ENCODE results near the gene GLRX3. TPM values are rescaled to one million over a fixed set of nuclear protein-coding genes. Genes with fewer than 3 reads are reported as not detected.

Gene GLRX3
- total RNA-seq, 4 donors from 2014 or later: 44.9 to 61.4 (median 53.3) TPM

DNA sequence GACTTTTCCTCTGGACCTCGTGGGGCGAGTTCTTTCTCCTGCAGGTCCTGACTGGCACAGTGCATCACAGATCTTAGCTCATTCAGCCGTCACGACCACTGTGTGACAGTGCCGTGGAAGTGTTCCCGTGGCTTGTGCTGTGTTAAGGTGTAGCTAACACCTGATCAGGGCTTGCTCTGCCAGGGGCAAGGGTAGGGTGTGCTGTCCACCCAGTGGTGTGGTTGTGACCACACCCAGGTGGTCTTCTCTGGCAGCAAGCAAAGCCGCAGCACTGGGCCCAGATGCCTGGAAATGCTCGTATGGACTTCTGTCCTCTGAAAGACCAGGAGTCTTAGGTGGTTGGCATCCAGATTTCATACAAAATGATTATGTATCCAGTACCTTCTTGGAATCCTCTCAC lies 86.2 kb downstream of the GLRX3 start:
- no peak overlapping the region for H3K27ac ChIP-seq (replicated peaks in 1 of 4)
- no peak overlapping the region for H3K4me3 ChIP-seq
- 76% methylated on average over 3 of the region's 8 CpGs for WGBS
- H3K36me3 ChIP-seq: no peaks in the 10 kb centered on the region
- H3K9me3 ChIP-seq: peaks cover 0 to 8% (median 4%) of the 10 kb centered on the region in 4 donors
- no peak for DNase-seq (ENCODE audit: extremely low spot score)
- intact Hi-C loops (cut with DNase I): no loop called here
- no peaks in the 10 kb centered on the region for H3K27me3 ChIP-seq
- TF ChIP-seq EP300 (IDR thresholded peaks at IDR 0.05) (no peak), POLR2AphosphoS5 (IDR thresholded peaks at IDR 0.05) (no peak), POLR2A (IDR thresholded peaks at IDR 0.05; ENCODE audit: low read depth) (no peak)
- TF ChIP-seq, protein P1, sequence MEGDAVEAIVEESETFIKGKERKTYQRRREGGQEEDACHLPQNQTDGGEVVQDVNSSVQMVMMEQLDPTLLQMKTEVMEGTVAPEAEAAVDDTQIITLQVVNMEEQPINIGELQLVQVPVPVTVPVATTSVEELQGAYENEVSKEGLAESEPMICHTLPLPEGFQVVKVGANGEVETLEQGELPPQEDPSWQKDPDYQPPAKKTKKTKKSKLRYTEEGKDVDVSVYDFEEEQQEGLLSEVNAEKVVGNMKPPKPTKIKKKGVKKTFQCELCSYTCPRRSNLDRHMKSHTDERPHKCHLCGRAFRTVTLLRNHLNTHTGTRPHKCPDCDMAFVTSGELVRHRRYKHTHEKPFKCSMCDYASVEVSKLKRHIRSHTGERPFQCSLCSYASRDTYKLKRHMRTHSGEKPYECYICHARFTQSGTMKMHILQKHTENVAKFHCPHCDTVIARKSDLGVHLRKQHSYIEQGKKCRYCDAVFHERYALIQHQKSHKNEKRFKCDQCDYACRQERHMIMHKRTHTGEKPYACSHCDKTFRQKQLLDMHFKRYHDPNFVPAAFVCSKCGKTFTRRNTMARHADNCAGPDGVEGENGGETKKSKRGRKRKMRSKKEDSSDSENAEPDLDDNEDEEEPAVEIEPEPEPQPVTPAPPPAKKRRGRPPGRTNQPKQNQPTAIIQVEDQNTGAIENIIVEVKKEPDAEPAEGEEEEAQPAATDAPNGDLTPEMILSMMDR (IDR thresholded peaks at IDR 0.05): no peak
- no peaks in the 10 kb centered on the region for H3K4me1 ChIP-seq

GRCh38 chr10:130224228-130224627 lies 88.0 kb downstream of the GLRX3 start:
- Histone ChIP-seq H3K4me1 (no peaks in the 10 kb centered on the region), H3K27me3 (no peaks in the 10 kb centered on the region), H3K36me3 (no peaks in the 10 kb centered on the region), H3K27ac (replicated peaks in 1 of 4) (no peak overlapping the region), H3K4me3 (no peak overlapping the region), H3K9me3 (peaks cover 0 to 17% (median 15%) of the 10 kb centered on the region in 4 donors)
- intact Hi-C loops (cut with DNase I): no loop called here
- 75% methylated on average over 4 of the region's 4 CpGs for WGBS
- DNase-seq (ENCODE audit: extremely low spot score): no peak
- TF ChIP-seq POLR2AphosphoS5 (IDR thresholded peaks at IDR 0.05): no peak
- TF ChIP-seq, protein P1 (IDR thresholded peaks at IDR 0.05): no peak
- TF ChIP-seq EP300 (IDR thresholded peaks at IDR 0.05): no peak
- TF ChIP-seq POLR2A (IDR thresholded peaks at IDR 0.05; ENCODE audit: low read depth): no peak

- Histone ChIP-seq H3K27me3 (no peaks in the 10 kb centered on the region), H3K4me3 (no peak overlapping the region), H3K4me1 (no peaks in the 10 kb centered on the region), H3K27ac (replicated peaks in 1 of 4) (no peak overlapping the region), H3K36me3 (no peaks in the 10 kb centered on the region), H3K9me3 (peaks cover 0 to 17% (median 15%) of the 10 kb centered on the region in 4 donors)
- WGBS: 100% methylated on average over 1 of the region's 3 CpGs
- intact Hi-C loops (cut with DNase I): no loop called here
- no peak for TF ChIP-seq POLR2A (IDR thresholded peaks at IDR 0.05; ENCODE audit: low read depth)
- TF ChIP-seq, protein P1 (IDR thresholded peaks at IDR 0.05): no peak
- DNase-seq (ENCODE audit: extremely low spot score): no peak
Measured at GRCh38 chr10:130226012-130226411, 89.8 kb downstream of the GLRX3 start.

DNA sequence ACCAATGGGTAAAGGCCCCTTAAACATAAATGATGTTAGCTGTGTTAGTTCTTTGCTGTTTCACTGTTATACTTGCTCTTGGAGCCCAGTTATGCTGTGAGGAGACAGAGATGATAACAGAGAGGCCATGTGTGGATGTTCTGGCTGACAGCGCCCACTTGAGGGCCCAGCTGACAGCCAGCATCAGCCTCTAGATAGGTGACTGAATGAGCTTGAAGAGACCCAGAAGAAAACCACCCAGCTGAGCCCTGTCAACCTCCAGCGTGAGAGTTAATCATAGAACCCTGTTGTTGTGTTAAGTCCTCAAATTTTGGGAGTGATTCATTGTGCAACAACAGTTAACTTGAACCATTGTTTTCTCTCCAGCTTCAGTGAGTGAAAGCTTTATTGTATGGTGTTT lies 91.7 kb downstream of the GLRX3 start:
- Histone ChIP-seq H3K27ac (replicated peaks in 1 of 4) (no peak overlapping the region), H3K4me3 (no peak overlapping the region), H3K4me1 (no peaks in the 10 kb centered on the region), H3K9me3 (peaks cover 0 to 17% (median 15%) of the 10 kb centered on the region in 4 donors), H3K36me3 (no peaks in the 10 kb centered on the region), H3K27me3 (no peaks in the 10 kb centered on the region)
- no peak for TF ChIP-seq POLR2A (IDR thresholded peaks at IDR 0.05; ENCODE audit: low read depth)
- no peak for TF ChIP-seq POLR2AphosphoS5 (IDR thresholded peaks at IDR 0.05)
- TF ChIP-seq, protein P1 (IDR thresholded peaks at IDR 0.05): no peak
- no peak for TF ChIP-seq EP300 (IDR thresholded peaks at IDR 0.05)
- WGBS: 96% methylated on average over 2 of the region's 2 CpGs
- DNase-seq (ENCODE audit: extremely low spot score): no peak
- intact Hi-C loops (cut with DNase I): no loop called here

Other genes with a start within 250 kb of the GLRX3 start
- gene EBF3, start 172.1 kb upstream of the GLRX3 start, total RNA-seq: 1 to 10 TPM; 2.9 to 7.3 (median 5.2) TPM
- gene C10orf143, start 25.6 kb upstream of the GLRX3 start, total RNA-seq: 1 to 10 TPM; 3.7 to 5.0 (median 4.3) TPM

All from esophagus muscularis mucosa (tissue), 4 donors.